Ramos (cell line): ENCODE measurements around the gene ZFR2.

Source experiments
- in situ Hi-C: fragments of 300-500 bp; cut with MboI; formaldehyde crosslinking; loops from one replicate; pipeline ENCODE4 v1.14.3; 2022; ENCODE audit warnings: low sequenced_read_pairs; ENCODE audit not compliant: unreplicated experiment

Gene ZFR2

GRCh38 chr19:3839941-3840340 is 28.9 kb downstream of the ZFR2 start:
- in situ Hi-C loops = loop anchor here (10.0 kb wide), 1 partner anchor 365 kb away; no protein-coding TSS in a partner anchor

- in situ Hi-C loops = no loop called here
Observed at GRCh38 chr19:3838661-3839060, 30.2 kb downstream of the ZFR2 start.

DNA sequence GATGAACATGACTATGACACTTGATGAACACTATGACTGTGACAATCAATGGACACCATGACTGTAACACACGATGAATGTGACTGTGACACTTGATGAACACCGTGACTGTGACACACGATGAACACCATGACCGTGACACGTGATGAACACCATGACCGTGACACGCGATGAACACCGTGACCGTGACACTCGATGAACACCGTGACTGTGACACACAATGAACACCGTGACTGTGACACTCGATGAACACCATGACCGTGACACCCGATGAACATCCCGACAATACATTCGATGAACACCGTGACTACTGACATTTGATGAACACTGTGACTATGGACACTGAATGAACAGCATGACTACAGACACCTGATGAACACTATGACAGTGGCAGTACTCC is 30.9 kb downstream of the ZFR2 start:
- in situ Hi-C loops = no loop called here

DNA sequence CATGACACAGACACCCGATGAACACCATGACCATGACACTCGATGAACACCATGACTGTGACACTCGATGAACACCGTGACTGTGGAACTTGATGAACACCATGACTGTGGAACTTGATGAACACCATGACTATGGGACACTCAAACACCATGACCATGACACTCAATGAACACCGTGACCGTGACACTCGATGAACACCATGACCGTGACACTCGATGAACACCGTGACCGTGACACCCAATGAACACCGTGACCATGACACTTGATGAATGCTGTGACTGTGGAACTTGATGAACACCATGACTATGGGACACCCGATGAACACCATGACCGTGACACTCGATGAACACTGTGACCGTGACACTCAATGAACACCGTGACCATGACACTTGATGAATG is 31.5 kb downstream of the ZFR2 start:
- in situ Hi-C loops = no loop called here

DNA sequence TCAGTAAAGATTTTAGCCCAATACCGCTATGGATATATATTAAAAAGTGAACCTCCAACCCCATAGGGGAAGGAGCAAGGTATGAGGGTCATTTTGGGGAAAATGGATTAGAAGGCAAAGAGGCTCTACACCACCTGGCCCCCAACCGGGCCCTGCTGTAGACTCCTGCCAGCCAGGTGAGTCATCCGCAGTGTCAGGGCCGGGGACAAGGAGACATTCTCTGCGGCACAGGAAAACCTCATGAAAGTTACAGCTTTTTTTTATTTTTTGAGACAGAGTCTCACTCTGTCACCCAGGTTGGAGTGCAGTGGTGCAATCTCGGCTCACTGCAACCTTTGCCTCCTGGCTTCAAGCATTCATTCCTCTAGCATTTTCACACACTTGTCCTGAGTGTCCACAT is 32.0 kb downstream of the ZFR2 start:
- in situ Hi-C loops = no loop called here

DNA sequence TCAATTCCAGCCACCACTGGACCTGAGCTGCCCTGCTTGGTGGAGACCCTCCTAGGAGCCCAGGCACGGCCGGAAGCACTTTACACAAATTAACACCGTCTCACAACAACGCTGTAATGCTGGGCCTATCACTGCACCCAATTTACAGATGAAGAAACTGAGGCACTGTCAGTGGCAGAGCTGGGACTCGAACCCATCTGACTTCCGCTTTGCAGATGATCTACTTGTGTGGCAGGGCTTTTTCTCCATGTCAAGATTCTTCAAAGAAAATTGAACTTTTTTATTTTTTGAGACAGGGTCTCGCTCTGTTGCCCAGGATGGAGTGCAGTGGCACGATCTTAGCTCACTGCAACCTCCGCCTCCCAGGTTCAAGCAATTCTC is 33.8 kb downstream of the ZFR2 start:
- in situ Hi-C loops = no loop called here

DNA sequence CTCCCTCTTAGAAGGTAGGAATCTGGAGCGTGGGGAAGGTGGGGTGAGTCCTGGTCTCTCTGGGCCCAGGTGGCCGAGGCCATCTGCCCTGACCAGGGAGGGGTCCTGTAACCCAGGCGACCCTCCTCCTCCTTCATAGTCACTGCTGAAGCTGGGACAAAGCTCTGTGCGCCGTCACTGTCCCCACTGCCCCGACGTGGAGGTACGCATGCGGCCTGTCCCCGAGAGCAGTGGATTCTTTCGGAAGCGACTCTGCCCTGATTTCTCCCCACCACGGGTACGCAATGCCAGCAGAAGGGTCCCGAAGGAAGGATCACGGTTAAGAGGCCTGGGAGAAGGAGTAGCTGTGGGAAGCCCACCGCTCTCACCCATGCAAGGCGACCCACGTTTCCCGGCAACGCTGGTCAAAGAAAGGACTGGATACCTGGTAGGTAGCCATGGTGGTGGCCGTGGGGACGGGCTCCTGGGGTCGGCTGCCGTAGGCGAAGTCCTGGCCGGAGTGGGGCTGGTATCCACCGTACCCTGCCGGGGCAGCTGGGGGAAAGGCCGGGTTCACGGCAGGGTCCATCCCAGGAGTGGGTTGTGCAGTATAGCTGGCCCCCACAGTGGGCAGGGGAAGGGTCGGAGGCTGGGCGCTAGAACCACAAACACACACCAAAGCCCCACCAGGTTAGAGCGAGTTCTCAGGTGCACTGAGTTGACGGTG is 34.3 kb downstream of the ZFR2 start:
- in situ Hi-C loops = no loop called here

- in situ Hi-C loops = no loop called here
Observed at GRCh38 chr19:3833578-3834348, 35.1 kb downstream of the ZFR2 start.

DNA sequence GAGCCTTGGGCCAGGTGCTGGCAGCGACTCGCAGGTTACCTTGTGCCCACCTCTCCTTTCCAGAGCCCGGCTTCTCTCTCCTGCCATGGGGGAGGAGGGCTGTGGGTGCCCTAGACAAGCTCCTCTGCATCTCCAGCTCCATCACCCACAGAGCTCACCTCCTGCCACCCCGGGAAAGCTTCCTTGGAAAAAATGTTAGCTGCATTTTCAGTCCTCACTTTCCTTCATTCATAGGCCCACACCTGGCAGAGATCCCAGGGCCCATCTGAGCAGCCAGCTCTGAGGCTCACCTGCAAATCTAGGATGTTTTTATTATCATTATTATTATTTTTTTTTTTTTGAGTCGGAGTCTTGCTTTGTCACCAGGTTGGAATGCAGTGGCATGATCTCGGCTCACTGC is 36.8 kb downstream of the ZFR2 start:
- in situ Hi-C loops = no loop called here

DNA sequence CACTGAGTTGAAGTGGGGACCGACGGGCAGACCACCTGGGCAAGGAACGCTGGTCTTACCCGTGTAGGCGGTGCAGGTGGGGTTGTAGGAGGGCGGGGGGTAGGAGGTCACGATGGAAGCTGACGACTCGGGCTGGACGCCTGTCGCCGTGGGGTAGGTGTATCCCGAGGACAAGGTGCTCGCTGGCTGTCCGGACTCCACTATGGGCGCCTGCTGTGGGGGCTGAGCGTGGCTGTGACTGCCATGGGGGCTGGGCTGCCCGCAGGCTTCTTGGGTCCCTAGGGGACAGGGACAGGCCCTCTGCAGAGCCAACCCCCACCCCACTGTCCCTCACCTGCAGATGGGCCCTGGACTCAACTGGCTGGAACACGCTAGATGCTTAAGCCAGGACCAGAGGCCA is 37.2 kb downstream of the ZFR2 start:
- in situ Hi-C loops = no loop called here

DNA sequence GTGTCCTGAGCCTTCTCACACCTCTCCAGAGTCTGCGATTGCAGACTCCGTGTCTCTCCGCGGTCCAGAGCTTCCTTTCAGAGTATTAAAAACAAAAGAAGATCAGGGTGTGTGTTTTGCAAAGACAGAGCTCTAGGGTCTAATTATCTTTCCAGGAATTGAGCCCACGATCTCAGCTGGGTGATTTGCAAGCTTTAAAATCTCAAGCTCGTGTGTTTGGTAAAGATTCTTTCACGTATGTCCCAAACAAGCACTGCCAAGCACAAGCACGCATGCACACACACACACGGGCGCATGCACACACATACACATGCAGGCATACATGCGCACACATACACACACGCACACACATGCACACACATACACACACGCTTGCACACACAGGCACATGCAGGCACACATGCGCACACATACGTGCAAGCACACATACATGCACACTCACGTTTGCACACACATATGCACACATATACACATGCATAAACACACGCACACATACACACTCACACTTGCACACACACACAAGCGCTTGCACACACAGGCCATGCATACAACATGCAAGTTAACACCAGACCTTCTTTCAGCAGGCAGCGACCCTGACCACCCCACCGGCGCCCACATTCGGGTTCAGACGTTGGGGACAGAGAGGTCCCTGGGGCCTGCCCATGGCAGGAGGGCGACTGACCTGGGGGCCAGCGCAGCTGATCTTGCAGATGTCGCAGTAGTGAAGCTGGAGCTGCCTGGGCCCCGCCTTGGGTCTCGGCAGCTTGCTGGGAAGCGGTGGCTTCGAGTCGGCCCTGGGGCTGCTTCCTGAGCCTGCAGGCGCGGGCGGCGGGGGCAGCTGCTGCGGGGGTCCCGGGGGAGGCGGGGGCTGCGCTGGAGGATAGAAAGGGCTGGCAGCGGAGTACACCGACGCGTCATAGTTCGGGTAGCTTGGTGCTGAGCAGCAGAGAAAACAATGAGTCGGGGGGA is 37.9 kb downstream of the ZFR2 start:
- in situ Hi-C loops = no loop called here

GRCh38 chr19:3827306-3827705 is 41.5 kb downstream of the ZFR2 start:
- in situ Hi-C loops = no loop called here

GRCh38 chr19:3826163-3826562 is 42.7 kb downstream of the ZFR2 start:
- in situ Hi-C loops = no loop called here

- in situ Hi-C loops = no loop called here
Observed at GRCh38 chr19:3825286-3825956, 43.4 kb downstream of the ZFR2 start.

DNA sequence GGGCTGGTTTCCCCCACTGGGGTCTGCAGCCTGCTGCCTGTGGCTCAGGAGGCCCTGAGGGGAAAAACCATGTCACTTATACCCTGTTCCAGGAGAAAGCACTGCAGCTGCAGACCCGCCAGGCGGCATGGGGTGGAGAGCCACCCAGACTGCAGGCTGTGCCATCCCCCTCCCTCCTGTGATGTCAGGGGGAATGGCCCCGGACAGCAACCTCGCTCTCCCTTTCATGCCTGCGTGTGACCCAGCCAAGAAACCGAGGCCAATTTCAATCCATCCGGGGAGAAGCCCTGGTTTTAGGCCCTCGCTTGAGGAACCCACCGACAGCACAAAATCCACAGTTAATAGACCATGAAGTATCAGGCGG is 45.5 kb downstream of the ZFR2 start:
- in situ Hi-C loops = no loop called here

DNA sequence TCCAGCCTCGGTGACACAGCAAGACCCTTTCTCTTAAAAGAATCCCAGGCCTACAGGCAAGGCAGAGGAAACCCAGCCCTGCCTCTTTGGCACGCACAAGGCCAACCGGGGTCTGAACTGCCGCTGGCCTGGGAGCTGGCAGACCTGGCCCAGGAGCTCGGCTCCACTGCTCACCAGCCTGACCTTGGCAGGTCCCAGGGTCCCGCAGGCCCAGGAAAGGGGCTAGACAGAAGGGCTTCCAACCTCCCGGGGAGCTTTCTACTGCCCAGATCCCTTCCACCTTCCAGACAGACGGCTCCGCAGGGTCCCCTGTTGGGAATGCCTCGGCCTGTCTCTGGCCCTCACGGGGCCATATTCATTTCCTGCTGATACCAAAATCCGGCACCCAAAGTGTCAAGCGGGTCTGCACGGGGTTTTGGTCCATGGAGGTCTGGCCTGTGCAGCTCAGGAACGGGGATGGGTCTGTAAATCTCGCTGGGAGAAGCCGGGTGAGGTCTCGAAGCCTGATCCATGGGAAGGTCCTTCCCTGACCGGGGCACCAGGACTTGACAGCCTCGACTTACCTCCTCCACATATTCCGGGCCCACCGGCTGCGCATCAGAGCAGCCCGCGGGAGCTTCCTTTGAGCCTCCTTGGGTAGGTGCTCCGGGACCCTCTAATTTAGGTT is 46.0 kb downstream of the ZFR2 start:
- in situ Hi-C loops = no loop called here

DNA sequence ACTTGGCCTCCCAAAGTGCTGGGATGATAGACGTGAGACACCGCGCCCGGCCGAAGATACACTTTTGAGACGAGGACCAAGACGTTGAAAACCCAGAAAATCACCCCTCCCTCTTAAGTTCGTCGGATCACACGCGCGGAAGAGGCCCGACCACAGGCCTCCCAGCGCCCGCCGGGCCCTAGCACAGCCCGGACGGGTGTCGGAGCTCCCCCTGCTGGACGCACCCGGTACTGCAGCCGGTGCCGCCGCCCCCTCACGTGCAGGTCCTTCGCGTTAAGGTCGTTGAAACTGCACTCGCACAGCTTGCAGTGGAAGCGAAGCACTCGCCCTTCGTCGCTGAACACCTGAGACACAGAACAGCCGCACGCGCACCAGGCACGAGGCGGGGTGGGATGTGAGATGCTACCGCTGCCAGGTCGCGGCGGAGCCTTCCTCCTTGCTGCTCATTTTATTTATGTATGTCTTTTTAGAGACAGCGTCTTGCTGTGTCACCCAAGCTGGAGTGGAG is 46.9 kb downstream of the ZFR2 start:
- in situ Hi-C loops = no loop called here

- in situ Hi-C loops = no loop called here
Observed at GRCh38 chr19:3821156-3821555, 47.7 kb downstream of the ZFR2 start.

DNA sequence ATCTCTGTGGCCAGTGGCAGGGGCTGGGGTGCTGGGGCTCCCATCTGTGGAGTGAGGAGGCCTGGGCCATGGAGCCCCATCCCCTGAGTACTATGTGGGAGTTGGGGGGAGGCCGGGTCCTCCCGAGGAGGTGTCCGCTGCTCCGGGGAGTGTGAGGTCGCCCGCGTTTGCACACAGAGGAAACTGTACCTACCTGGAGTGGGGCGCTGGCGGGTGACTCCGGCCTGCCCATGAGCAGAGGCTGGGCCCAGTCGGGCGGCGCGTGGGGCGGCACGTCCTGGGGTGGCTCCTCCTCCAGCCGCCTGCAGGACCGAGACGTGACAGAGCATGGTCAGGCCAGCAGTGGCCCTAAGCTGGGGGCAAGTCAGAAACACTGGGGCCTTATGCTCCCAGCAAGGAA is 48.8 kb downstream of the ZFR2 start:
- in situ Hi-C loops = no loop called here

DNA sequence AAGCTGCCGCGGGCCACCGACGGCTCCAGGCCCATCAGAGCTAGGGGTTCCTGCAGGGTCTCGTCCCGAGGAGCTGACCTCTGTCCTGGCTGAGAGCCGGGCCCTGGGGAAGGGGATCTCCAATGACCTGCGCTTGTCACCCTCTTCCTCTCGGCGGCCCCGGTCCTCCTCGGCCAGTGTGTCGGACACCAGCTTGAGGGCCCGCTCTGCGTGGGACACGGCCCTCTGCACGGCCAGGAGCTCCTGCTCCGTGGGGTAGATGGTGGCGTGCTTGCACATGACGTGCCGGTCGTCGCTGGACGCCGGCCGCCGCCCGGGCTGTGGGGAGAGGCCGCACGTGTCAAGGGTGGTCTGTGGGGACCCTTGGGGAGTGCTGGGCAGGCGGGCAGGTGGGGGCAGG is 49.9 kb downstream of the ZFR2 start:
- in situ Hi-C loops = no loop called here
